DMS 273 treated with DMSO at 0.1 percent for 48 hours (cell line): ENCODE data around the gene PPP1R7.

Experiments
- DNase-seq: peaks from one replicate; lab custom pipeline; 2025; lab: John Stamatoyannopoulos, UW

The PPP1R7 gene

GRCh38 chr2:241211276-241211675 lies 61.0 kb downstream of the PPP1R7 start:
- DNase-seq, result no peak

GRCh38 chr2:241213041-241213440 lies 62.8 kb downstream of the PPP1R7 start:
- DNase-seq, result no peak

GRCh38 chr2:241213567-241213966 lies 63.3 kb downstream of the PPP1R7 start:
- no peak for DNase-seq

DNA sequence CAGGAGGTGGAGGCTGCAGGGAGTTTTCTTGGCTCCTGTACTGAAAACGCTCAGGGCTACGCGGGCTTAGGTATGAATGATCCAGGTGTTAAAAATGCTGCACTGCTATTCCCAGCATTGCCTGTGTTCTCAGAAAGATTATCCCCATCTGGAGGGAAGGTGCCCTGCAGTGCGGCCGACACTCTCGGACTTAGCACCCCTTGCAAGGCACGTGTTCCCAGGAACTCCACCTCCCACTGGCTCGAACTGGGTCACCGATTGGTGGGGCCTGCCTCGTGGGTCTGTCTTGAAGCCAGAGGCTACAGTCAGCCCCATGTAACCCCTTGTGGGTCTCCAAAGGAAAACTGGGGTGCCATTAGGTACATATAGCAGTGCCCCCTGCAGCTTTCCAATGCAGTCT lies 63.9 kb downstream of the PPP1R7 start:
- no peak for DNase-seq

- DNase-seq, result no peak
Measured at GRCh38 chr2:241214766-241215165, 64.5 kb downstream of the PPP1R7 start.

DNA sequence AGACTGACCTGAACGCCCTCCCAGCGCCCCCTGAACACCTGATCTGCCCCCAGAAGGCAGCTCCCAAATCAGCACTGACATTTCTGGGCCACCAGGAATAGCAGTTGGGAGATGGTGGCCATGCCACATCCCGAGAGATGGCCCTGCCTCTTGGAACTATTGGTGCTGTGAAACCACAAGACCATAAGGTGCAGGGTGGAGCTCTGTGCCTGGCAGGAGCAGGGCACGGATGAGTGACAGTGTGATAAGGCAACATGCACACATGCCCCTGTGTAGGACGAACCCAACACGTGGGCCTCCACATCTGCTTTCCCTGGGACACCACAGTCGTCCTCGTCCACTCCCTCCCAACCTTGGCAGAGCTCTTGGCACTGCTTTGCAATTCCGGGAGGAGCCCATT lies 65.2 kb downstream of the PPP1R7 start:
- no peak for DNase-seq

DNA sequence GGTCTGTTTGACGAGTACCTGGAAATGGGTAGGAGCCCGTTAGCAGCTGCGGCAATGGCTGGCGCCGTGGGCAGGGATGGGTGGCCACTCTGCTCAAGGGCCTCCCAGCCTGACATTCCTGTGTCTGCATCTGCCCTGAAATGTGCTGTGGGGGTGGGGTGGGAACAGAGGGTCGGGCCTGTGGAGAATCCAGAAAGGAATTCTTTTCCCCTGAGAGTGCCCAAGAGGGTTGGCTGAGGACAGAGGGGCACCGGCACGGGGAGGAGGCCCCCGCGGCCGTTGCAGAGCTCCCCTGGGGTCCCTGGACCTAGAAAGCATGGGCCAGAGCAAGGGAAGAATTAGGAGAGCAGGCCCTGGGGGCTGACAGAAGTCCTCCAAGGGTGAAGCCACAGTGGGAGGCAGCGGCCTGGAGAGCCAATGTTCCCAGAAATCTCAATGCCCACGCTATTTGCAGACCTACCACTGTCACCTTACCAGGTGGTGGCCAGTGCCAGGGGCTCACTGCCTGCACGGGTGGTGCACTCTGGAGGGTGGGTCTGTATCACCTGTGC lies 66.0 kb downstream of the PPP1R7 start:
- no peak for DNase-seq

- DNase-seq, result no peak
Measured at GRCh38 chr2:241217320-241218031, 67.2 kb downstream of the PPP1R7 start.

- DNase-seq, result no peak
Measured at GRCh38 chr2:241218131-241219029, 68.1 kb downstream of the PPP1R7 start.

DNA sequence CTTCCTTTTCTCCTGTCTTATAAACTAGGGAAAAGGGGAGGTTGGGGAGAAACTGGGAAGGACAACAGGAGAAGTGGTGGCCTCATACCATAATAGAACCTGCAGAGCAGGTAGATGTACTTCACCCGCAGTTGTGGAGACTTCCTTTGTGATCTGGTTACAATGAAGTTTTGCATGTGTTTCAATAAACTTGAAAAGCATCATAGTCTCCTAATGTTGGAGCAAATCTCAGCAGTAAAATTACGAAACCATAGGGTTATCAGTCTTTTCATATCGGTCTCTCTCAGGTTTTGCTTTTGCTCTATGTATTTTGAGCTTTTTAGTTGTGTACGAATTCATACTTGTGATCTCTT lies 68.7 kb downstream of the PPP1R7 start:
- no peak for DNase-seq

- no peak for DNase-seq
Measured at GRCh38 chr2:241219856-241220356, 69.6 kb downstream of the PPP1R7 start.

- no peak for DNase-seq
Measured at GRCh38 chr2:241223211-241224017, 73.1 kb downstream of the PPP1R7 start.

DNA sequence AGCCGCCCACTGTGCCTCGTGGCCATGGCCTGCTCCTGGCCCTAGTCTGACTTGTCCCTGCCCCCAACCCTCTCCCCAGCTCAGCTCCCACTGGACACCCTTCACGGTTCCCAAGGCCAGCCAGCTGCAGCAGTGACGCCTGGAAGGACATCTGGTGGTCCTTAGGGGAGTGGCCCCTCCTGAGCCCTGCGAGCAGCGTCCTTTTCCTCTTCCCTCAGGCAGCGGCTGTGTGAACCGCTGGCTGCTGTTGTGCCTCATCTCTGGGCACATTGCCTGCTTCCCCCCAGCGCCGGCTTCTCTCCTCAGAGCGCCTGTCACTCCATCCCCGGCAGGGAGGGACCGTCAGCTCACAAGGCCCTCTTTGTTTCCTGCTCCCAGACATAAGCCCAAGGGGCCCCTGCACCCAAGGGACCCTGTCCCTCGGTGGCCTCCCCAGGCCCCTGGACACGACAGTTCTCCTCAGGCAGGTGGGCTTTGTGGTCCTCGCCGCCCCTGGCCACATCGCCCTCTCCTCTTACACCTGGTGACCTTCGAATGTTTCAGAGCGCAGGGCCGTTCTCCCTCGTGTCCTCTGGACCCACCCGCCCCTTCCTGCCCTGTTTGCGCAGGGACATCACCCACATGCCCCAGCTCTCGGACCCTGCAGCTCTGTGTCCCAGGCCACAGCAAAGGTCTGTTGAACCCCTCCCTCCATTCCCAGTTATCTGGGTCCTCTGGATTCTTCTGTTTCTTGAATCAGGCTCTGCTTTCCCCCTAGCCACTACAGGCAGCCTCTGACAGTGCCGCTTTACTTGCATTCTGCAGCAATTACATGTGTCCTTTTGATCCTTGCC lies 74.0 kb downstream of the PPP1R7 start:
- DNase-seq, result no peak

GRCh38 chr2:241224851-241225438 lies 74.7 kb downstream of the PPP1R7 start:
- no peak for DNase-seq

GRCh38 chr2:241225545-241225944 lies 75.3 kb downstream of the PPP1R7 start:
- DNase-seq, result no peak

DNA sequence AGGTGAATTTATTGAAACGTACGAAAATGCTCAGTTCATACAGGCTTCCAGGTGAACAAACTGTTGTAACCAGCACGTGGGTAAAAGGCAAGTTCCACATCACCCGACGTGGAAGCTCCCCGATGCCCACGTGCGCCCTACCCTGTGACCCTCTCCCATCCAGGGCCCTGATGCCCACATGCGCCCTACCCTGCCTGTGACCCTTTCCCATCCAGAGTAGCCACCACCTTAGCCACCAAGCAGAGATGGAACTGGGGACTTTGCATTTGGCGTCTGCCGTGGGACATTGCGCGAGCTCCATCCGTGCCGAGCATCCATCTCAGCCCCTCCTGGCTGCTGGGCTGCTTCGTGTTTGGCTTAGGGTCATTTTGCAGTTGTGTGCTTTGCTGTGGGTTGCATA lies 75.7 kb downstream of the PPP1R7 start:
- no peak for DNase-seq

- DNase-seq, result no peak
Measured at GRCh38 chr2:241226723-241227572, 76.7 kb downstream of the PPP1R7 start.

GRCh38 chr2:241227594-241227993 lies 77.3 kb downstream of the PPP1R7 start:
- no peak for DNase-seq

DNA sequence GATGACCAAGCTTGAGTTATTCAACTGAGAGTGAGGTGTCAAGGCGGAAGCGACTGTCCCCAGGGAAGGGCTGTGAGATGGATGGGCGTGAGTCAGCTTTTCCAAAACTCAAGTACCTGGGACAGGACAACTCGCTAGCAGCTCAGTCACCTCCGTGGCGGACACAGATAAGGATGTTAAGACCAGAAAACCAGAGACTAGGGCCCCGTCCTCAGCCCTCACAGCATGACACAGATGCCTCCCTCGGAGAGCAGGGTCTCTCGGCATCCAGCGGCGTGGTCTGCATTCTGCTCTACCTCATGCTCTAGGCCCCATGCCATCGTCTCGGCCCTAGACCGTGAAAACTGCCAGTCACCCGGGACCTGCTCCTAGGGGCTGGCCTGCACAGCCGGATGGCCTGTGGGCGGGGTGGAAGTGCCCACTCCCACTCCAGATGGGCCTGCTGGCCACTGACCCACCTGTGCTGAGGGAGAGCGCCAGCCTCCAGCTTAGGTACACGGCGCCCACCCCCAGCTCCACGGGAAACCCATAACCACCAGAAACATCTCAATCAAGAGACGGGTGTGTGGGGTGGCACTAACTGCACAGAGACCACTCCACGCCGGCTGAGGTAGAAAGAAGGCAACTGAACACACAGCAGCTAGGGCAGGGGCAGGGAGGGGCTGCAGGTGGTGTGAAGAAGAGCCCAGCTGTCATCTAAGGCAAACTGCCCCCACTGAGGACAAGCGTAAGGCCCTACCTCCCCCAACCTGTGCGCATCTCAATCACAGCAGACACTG lies 78.0 kb downstream of the PPP1R7 start:
- DNase-seq, result no peak
